ENCODE measurements around the gene IDH3B.

IDH3B gene

DNA sequence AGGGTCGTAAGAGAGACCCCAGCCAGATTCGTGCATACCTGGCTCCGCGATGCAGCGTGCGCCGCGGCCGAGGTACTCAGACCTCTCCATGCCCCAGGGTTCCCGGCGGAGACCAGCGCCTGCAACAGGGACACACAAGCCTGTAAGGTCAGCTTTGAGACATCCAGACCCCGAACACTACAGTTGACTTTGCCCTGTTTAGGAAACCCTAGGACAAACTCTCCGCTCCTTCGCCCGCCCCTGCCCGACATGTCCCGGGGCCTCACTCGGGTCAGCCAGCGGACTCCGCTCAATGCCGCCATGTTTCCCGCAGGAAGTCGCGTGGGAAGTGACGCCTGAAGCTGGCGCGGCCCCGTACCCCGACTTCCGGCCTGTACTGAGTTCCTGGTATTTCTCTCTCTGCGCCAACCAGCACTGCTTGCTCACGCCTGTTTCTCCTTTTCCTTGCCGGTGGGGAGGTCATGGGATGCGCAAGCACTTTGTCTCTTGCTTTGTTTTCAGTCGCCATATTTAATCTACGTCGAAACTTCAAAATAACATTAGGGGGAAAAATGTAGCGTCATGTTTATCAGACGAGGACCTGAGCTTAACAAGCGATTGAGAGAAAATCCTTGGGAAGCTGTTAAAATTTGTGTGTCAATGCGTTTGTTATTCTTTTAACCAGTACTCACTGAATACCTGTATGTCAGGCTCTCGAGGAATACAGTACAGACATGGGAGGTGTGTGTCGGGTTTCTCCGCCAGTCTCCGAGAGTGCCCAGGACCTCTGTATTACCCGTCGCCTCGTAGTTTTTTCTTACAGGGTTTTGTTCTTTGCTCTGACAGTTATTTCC lies at the start of gene IDH3B:
Gene IDH3B, minus strand, starts transcription at position 330 of the 833 bp plus-strand sequence. Its CDS starts 28 bp downstream, at position 302.
- TF ChIP-seq GATA3 (IDR thresholded peaks at IDR 0.05; ENCODE audit: low read depth, low read length) (no peak), GATA2 (IDR thresholded peaks at IDR 0.05; ENCODE audit: low read depth, low read length) (no peak)

GRCh38 chr20:2713285-2713684 lies 49.3 kb upstream of the IDH3B start:
- TF ChIP-seq GATA3 (IDR thresholded peaks at IDR 0.05; ENCODE audit: low read depth, low read length) (no peak), GATA2 (IDR thresholded peaks at IDR 0.05; ENCODE audit: low read depth, low read length) (no peak)

DNA sequence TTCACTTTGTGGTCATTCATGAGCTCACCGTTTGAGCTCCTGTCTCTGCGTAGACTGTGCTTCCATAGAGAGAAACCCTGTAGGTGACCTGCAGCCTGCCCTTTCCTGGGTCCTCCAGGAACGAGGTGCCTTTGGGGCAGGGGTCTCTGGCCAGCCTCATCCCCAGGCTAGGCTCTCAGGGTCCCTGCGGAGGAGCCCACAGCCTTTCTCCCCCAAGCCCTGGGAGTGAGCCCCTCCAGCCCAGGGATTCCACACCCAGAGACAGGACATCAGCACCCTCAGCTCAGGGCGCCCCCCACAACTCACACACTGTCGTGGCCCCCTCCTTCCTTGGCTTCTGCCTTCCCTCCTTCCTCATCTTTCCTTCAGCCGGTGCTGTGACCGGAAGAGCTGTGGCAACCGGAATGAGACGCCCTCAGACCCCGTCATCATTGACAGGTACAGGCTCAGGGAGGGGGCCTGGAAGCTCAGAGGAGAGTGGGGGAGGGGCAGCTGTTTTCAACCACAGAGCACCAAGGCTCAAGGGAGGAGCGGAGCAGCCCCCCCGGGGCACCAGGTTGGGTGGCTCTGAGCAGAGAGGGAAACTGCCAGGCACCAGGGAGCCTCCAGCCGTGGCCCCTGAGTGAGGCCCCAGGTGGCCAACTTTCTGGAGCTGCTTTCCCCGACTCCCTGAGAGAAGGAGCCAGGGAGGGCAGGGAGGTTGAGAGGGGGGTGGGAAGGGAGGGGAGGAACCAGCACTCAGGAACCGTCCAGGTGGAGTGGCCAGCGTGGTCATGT lies 45.4 kb upstream of the IDH3B start:
- no peak for TF ChIP-seq GATA3 (IDR thresholded peaks at IDR 0.05; ENCODE audit: low read depth, low read length)
- no peak for TF ChIP-seq GATA2 (IDR thresholded peaks at IDR 0.05; ENCODE audit: low read depth, low read length)

DNA sequence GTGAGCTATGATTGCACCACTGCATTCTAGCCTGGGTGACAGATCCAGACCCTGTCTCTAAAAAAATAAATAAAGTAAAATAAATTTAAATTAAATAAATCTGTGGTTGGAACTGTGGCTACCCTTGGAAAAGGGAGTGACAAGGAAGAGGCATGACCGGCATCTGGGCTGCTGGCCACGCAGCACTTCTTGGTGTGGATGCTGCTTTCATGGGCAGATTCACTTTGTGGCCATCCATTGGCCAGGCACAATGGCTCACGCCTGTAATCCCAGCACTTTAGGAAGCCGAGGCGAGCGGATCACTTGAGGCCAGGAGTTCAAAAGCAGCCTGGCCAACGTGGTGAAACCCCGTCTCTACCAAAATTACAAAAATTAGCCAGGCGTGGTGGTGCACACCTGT lies 44.6 kb upstream of the IDH3B start:
- no peak for TF ChIP-seq GATA3 (IDR thresholded peaks at IDR 0.05; ENCODE audit: low read depth, low read length)
- TF ChIP-seq GATA2 (IDR thresholded peaks at IDR 0.05; ENCODE audit: low read depth, low read length) = no peak

DNA sequence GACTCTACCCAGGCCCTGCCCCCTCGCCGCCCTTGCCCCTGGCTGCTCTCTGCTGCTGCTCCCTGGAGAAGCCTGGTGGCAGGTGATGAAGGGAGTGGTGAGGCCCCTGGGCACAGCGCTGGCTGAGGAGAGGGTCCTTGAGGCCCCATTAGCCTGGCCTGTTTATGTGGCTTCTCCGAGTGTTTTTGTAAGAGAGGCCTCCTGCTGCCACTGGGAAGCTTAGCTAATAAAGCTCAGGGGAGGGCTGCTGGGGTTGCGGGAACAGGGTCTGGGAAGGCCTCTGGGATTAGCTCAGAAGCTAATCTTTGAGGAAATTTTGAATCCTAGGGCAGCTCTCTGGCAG lies 44.0 kb upstream of the IDH3B start:
- TF ChIP-seq GATA3 (IDR thresholded peaks at IDR 0.05; ENCODE audit: low read depth, low read length) = no peak

DNA sequence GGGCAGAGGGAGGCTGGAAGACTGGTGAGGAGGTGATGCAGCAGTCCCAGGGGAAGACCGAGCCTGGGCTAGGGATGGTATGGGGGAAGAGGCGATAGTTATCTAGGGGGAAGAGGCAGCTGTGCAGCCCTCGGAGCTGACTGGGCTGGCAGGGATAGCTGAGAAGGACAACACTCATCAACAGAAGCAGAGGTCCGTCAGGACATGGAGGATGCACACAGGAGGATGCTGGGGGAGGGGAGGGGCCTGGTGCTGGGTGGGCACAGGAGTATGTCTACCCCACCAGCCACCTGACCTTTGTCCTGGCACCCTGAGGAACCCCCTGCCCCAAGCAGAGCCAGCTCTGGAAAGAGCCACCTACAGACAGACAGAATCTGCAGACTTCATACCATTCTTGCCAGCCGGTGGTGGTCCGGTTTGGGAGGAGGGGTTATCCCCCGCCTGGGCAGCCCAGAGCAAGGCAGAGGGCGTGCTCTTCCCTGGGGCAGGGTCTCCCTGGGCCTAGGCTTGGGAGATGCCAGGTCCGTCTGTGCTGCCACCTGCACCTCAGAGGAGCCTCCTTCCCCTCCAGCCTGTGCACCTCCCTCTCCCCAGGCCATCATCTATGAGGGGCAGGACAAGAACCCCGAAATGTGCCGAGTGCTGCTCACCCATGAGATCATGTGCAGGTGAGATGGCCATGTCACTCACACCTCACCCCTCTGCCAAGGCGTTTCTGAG lies 43.5 kb upstream of the IDH3B start:
- TF ChIP-seq GATA2 (IDR thresholded peaks at IDR 0.05; ENCODE audit: low read depth, low read length) (no peak), GATA3 (IDR thresholded peaks at IDR 0.05; ENCODE audit: low read depth, low read length) (no peak)

GRCh38 chr20:2706688-2707352 lies 42.8 kb upstream of the IDH3B start:
- TF ChIP-seq GATA3 (IDR thresholded peaks at IDR 0.05; ENCODE audit: low read depth, low read length) (no peak), GATA2 (IDR thresholded peaks at IDR 0.05; ENCODE audit: low read depth, low read length) (no peak)

GRCh38 chr20:2705931-2706645 lies 42.1 kb upstream of the IDH3B start:
- no peak for TF ChIP-seq GATA2 (IDR thresholded peaks at IDR 0.05; ENCODE audit: low read depth, low read length)
- no peak for TF ChIP-seq GATA3 (IDR thresholded peaks at IDR 0.05; ENCODE audit: low read depth, low read length)

DNA sequence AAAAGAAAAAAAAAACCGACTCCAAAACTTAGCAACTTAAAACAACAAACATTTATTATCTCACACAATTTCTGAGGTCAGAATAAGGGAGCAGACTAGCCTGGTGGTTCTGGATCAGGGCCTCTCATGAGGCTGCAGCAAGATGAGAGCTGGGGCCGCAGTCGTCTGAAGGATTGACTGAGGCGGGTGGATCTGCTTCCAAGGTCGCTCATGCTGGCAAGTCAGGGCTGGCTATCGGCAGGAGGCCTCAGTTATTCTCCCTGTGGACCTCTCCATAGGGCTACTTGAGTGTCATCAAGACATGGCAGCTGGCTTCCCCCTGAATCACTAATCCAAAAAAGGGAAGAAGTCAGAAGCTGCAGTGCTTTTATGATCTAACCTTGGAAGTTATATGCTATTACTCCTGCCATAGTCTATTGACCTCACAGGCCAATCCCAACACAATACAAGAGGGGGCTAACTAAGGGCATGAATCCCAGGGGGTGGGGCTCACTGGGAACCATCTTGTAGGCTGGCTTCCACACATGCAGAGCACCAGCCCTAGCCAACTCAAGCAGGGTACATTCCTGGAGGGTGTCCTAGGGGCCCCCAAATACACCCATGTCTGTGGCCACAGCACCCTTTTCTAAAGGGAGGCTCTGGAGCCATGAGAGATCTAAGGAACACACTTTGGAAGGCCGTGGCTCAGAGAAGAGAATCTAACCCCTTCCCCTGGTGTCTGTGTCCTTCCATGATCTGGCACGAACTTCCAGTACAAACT lies 39.9 kb upstream of the IDH3B start:
- TF ChIP-seq GATA3 (IDR thresholded peaks at IDR 0.05; ENCODE audit: low read depth, low read length) = no peak
- no peak for TF ChIP-seq GATA2 (IDR thresholded peaks at IDR 0.05; ENCODE audit: low read depth, low read length)

- no peak for TF ChIP-seq GATA3 (IDR thresholded peaks at IDR 0.05; ENCODE audit: low read depth, low read length)
- no peak for TF ChIP-seq GATA2 (IDR thresholded peaks at IDR 0.05; ENCODE audit: low read depth, low read length)
These were observed 37.7 kb upstream of the IDH3B start for GRCh38 chr20:2701671-2702081.

DNA sequence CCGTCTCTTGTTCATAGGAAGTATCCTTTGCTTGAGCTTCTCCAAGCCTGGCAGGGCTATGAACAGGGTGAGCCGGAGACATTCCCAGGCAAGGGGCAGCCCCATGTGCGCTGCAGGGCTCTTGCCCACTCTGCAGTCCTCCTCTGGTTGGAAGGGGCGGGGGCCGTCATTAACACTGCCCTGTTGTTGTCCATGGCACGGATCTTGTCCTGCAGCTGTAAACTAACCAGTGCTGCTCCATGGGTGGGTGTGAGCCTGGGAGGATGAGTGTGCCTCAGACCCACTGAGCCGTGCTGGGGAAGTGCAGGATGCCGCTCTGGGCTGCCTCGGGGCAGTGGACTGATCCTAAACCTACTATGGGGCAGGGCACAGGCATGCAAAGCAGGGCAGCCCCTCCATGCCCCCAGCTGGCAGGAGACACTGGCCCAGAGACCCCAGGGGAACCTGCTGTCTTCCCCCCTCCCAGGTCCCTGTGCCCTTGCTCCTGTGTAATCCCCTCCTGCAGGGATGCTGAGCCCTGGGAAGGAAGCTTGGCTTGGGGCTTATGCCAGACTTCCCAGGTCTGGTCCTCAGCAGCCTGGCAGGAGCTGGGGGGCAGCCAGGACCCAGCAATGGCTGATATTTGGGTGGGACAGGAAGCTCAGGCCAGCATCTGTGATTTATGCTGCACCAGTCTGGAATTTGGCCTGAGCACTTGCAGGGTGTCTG lies 37.1 kb upstream of the IDH3B start:
- TF ChIP-seq GATA2 (IDR thresholded peaks at IDR 0.05; ENCODE audit: low read depth, low read length) = no peak
- TF ChIP-seq GATA3 (IDR thresholded peaks at IDR 0.05; ENCODE audit: low read depth, low read length) = no peak

DNA sequence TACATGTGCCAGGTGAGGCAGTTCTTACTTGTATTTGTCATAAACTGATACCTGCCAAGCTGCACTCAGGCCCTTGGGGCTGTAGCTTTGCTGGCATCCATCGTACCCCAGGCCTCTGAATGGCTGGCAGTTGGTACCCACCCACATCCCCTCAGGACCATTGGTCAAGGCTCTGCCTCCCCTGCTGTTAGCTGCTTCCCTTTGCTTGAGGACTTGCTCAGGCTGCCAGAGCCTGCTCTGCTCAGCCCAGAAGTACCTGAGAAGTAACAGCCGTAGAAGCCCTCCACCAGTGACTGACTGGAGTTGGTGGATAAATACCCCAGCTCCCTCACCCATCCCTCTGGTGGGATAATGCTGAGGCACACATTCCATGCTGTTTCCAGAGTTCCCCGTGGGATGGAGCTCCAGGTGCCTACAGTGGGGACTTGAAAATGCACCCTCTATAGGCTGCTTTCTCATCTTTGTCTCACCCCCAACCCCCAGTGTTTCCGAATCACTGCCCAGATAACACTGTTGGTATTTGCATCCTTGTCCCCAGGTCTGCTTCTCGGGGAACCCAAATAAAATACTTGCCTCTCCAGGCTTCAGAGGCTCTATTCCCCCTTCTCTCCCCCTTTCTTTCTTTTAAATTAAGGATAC lies 35.9 kb upstream of the IDH3B start:
- TF ChIP-seq GATA3 (IDR thresholded peaks at IDR 0.05; ENCODE audit: low read depth, low read length) = no peak
- TF ChIP-seq GATA2 (IDR thresholded peaks at IDR 0.05; ENCODE audit: low read depth, low read length) = no peak

Measured in SH-SY5Y (cell line).